ENCODE results near the gene MTFR1L. TPM values are rescaled to one million over a fixed set of nuclear protein-coding genes. Genes with fewer than 3 reads are reported as not detected.

Gene MTFR1L
- total RNA-seq, 1 donor from 2014 or later, result 55.0 TPM

GRCh38 chr1:25873120-25873519 lies 53.4 kb downstream of the MTFR1L start:
- H3K36me3 Mint-ChIP-seq (ENCODE audit: insufficient read depth), result no peaks in the 10 kb centered on the region
- DNase-seq (ENCODE audit: low spot score, unreplicated experiment), result no peak
- H3K4me1 Mint-ChIP-seq (ENCODE audit: low read depth), result peaks cover 16% of the 10 kb centered on the region
- no peak overlapping the region for H3K27ac Mint-ChIP-seq
- TF ChIP-seq CTCF (IDR thresholded peaks at IDR 0.05; ENCODE audit: unreplicated experiment), result no peak
- H3K4me3 Mint-ChIP-seq (ENCODE audit: low read depth), result peak overlapping the region; percentile 19
- H3K9me3 Mint-ChIP-seq (ENCODE audit: low read depth), result no peaks in the 10 kb centered on the region
- no peaks in the 10 kb centered on the region for H3K27me3 Mint-ChIP-seq

- no peak for DNase-seq (ENCODE audit: low spot score, unreplicated experiment)
- Mint-ChIP-seq H3K27ac (no peak overlapping the region), H3K9me3 (ENCODE audit: low read depth) (no peaks in the 10 kb centered on the region), H3K4me1 (ENCODE audit: low read depth) (peaks cover 22% of the 10 kb centered on the region), H3K4me3 (ENCODE audit: low read depth) (no peak overlapping the region), H3K36me3 (ENCODE audit: insufficient read depth) (no peaks in the 10 kb centered on the region), H3K27me3 (no peaks in the 10 kb centered on the region)
- TF ChIP-seq CTCF (IDR thresholded peaks at IDR 0.05; ENCODE audit: unreplicated experiment), result no peak
These were observed 54.5 kb downstream of the MTFR1L start for GRCh38 chr1:25874209-25874608.

- H3K36me3 Mint-ChIP-seq (ENCODE audit: insufficient read depth), result no peaks in the 10 kb centered on the region
- H3K27me3 Mint-ChIP-seq, result no peaks in the 10 kb centered on the region
- no peaks in the 10 kb centered on the region for H3K9me3 Mint-ChIP-seq (ENCODE audit: low read depth)
- peak overlapping the region; percentile 92 for H3K27ac Mint-ChIP-seq
- H3K4me1 Mint-ChIP-seq (ENCODE audit: low read depth), result peaks cover 27% of the 10 kb centered on the region
- TF ChIP-seq CTCF (IDR thresholded peaks at IDR 0.05; ENCODE audit: unreplicated experiment), result no peak
- peak overlapping the region; percentile 81 for H3K4me3 Mint-ChIP-seq (ENCODE audit: low read depth)
- no peak for DNase-seq (ENCODE audit: low spot score, unreplicated experiment)
These were observed 54.9 kb downstream of the MTFR1L start for GRCh38 chr1:25874635-25875153.

- Mint-ChIP-seq H3K36me3 (ENCODE audit: insufficient read depth) (no peaks in the 10 kb centered on the region), H3K4me1 (ENCODE audit: low read depth) (peaks cover 33% of the 10 kb centered on the region), H3K9me3 (ENCODE audit: low read depth) (no peaks in the 10 kb centered on the region), H3K27me3 (no peaks in the 10 kb centered on the region), H3K27ac (peak within 1 kb of the TSS; percentile 96), H3K4me3 (ENCODE audit: low read depth) (peak within 1 kb of the TSS; percentile 81)
- no peak for TF ChIP-seq CTCF (IDR thresholded peaks at IDR 0.05; ENCODE audit: unreplicated experiment)
- peak; percentile 66 for DNase-seq (ENCODE audit: low spot score, unreplicated experiment)
These were observed 55.6 kb downstream of the MTFR1L start, which contains the start of gene PAQR7 for GRCh38 chr1:25875154-25875855. TSS of gene PAQR7 (minus strand) at chr1:25875708. CDS start at chr1:25863839, 11,869 bp downstream.

- no peak for DNase-seq (ENCODE audit: low spot score, unreplicated experiment)
- H3K27ac Mint-ChIP-seq, result peak overlapping the region; percentile 96
These were observed 56.3 kb downstream of the MTFR1L start for GRCh38 chr1:25875856-25876692.

More at GRCh38 chr1:25875856-25876692, 56.3 kb downstream of the MTFR1L start:
- H3K4me1 Mint-ChIP-seq (ENCODE audit: low read depth), result peaks cover 33% of the 10 kb centered on the region
- H3K36me3 Mint-ChIP-seq (ENCODE audit: insufficient read depth), result no peaks in the 10 kb centered on the region
- H3K4me3 Mint-ChIP-seq (ENCODE audit: low read depth), result peak overlapping the region; percentile 72
- no peaks in the 10 kb centered on the region for H3K27me3 Mint-ChIP-seq
- no peaks in the 10 kb centered on the region for H3K9me3 Mint-ChIP-seq (ENCODE audit: low read depth)
- no peak for TF ChIP-seq CTCF (IDR thresholded peaks at IDR 0.05; ENCODE audit: unreplicated experiment)

Measured in progenitor cell of endocrine pancreas (in vitro differentiated cells).